PFSK-1 (cell line): ENCODE results near the gene SRA1.

ENCODE experiments used
- FOXP2 ChIP-seq: optimal IDR thresholded peaks from 2 replicates; pipeline ENCODE3; 2011; ENCODE audit warnings: borderline replicate concordance, control low read depth, inconsistent platforms; ENCODE audit not compliant: insufficient read depth; ENCODE audit errors: extremely low read length, extremely low read depth
- POLR2AphosphoS5 ChIP-seq: IDR thresholded peaks from 2 replicates; pipeline ENCODE4 v1.6.1; 2012; ENCODE audit warnings: low read depth, mild to moderate bottlenecking, control low read depth, low read length, moderate library complexity
- REST ChIP-seq, 2 experiments: IDR thresholded peaks; 2 replicates each; pipeline versions ENCODE4 v1.6.1 to v1.8.0; 2011 to 2012; ENCODE audit warnings: low read depth in 2 of 2, low read length in 2 of 2, control low read depth in 1 of 2, inconsistent platforms in 1 of 2, mild to moderate bottlenecking in 1 of 2, moderate library complexity in 1 of 2; ENCODE audit not compliant: insufficient read depth in 1 of 2
- SIN3A ChIP-seq: IDR thresholded peaks from 2 replicates; pipeline ENCODE4 v1.6.1; 2012; ENCODE audit warnings: mild to moderate bottlenecking, low read length, moderate library complexity, borderline replicate concordance; ENCODE audit not compliant: insufficient read depth
- TAF1 ChIP-seq: IDR thresholded peaks from 2 replicates; pipeline ENCODE4 v1.6.1; 2012; ENCODE audit warnings: low read length, control low read depth, borderline replicate concordance; ENCODE audit not compliant: insufficient read depth

DNA sequence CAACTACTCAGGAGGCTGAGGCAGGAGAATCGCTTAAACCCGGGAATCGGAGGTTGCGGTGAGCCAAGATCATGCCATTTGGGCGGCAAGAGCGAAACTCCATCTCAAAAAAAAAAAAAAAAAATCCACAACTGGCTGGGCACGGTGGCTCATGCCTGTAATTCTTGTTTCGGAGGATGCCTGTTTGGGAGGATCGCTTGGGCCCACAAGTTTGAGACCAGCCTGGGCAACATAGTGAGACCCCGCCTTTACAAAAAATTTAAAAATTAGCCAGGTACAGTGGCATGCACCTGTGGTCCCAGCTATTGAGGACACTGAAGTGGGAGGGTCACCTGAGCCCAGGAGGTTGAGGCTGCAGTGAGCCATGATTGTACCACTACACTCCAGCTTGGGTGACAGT lies 11.7 kb downstream of the SRA1 start:
- TF ChIP-seq POLR2AphosphoS5 (no peak), REST (IDR thresholded peaks at IDR 0.05; ENCODE audit: insufficient read depth in 1 of 2, low read depth in 2 of 2, low read length in 2 of 2) (no peak), SIN3A (no peak), TAF1 (no peak), FOXP2 (no peak)
